Measurements from ENCODE around the gene MN1.

MN1 gene

DNA sequence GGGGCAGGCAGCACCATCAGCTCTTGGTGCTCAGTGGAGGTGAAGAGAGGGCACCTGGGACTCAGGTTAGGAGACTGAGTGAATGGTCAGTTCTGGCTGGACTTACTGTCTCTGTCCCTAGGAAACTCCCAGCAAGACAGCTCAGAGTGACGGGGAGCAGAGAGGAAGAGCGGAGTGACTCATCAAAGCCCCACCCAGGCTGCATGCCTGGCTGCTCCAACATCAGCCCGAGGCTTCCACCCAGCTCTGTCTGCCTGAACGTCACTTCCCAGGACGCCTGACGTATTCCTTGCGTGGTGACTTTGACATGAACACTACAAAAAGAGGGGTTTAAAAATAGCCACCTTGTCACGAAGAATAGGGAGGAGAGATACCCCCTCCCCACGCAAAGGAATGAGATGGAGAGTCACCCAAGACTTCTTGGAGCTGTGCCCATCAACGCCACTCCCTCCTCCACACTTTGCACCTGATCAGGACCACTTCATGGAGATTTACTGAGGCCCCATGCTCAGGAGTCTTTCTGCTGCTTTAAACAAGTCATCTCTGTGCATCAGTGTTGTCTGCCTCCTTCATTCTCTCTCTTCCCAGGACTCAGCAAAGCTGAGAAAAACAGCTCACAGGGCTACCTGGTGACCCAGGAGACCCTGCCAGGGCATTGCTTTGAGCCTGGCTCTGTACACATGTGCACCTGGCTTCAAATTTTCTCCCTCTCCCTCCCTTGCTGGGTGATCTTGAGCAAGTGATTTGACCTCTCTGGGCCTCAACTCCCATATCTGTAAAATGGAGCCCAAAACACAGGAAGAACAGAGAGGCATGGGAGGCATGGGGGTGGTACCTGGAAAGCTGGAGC, 83.1 kb downstream of the MN1 start:
- no peaks in the 10 kb centered on the region for H3K36me3 ChIP-seq (ENCODE audit: insufficient read depth, low read length)
- H3K27ac ChIP-seq (ENCODE audit: low read length): no peak overlapping the region
- no peaks in the 10 kb centered on the region for H3K9me3 ChIP-seq (ENCODE audit: insufficient read depth, low read length, severe bottlenecking)
- no peaks in the 10 kb centered on the region for H3K27me3 ChIP-seq (ENCODE audit: insufficient read depth, low read length, poor library complexity)
- no peaks in the 10 kb centered on the region for H4K20me1 ChIP-seq (ENCODE audit: insufficient read depth, low read length)
- DNase-seq (no peak), ATAC-seq (ENCODE audit: insufficient read depth, low read depth) (no peak)
- no peak overlapping the region for H2AFZ ChIP-seq (ENCODE audit: low read depth, low read length)
- no peak for TF ChIP-seq CTCF (IDR thresholded peaks at IDR 0.05; ENCODE audit: borderline replicate concordance, extremely low read depth, low read length, poor library complexity, severe bottlenecking)
- no peak for TF ChIP-seq EZH2 (IDR thresholded peaks at IDR 0.05; ENCODE audit: borderline replicate concordance, low read depth, low read length, severe bottlenecking)
- no peak overlapping the region for H3K4me2 ChIP-seq (ENCODE audit: insufficient read depth, low read length)
- no peak overlapping the region for H3K4me3 ChIP-seq (ENCODE audit: low read depth in 1 of 2, low read length in 2 of 2)
- no peaks in the 10 kb centered on the region for H3K4me1 ChIP-seq (ENCODE audit: insufficient read depth, low read length)
- H3K79me2 ChIP-seq (ENCODE audit: insufficient read depth, low read length): no peaks in the 10 kb centered on the region
- no peak overlapping the region for H3K9ac ChIP-seq (ENCODE audit: low read depth, low read length)

GRCh38 chr22:27717094-27717493, 84.5 kb downstream of the MN1 start:
- Histone ChIP-seq H3K4me3 (ENCODE audit: low read depth in 1 of 2, low read length in 2 of 2) (no peak overlapping the region), H4K20me1 (ENCODE audit: insufficient read depth, low read length) (no peaks in the 10 kb centered on the region), H3K79me2 (ENCODE audit: insufficient read depth, low read length) (no peaks in the 10 kb centered on the region), H3K27ac (ENCODE audit: low read length) (no peak overlapping the region), H3K9me3 (ENCODE audit: insufficient read depth, low read length, severe bottlenecking) (no peaks in the 10 kb centered on the region), H3K36me3 (ENCODE audit: insufficient read depth, low read length) (no peaks in the 10 kb centered on the region), H3K9ac (ENCODE audit: low read depth, low read length) (no peak overlapping the region), H3K4me1 (ENCODE audit: insufficient read depth, low read length) (no peaks in the 10 kb centered on the region), H3K4me2 (ENCODE audit: insufficient read depth, low read length) (no peak overlapping the region), H3K27me3 (ENCODE audit: insufficient read depth, low read length, poor library complexity) (no peaks in the 10 kb centered on the region), H2AFZ (ENCODE audit: low read depth, low read length) (no peak overlapping the region)
- ATAC-seq (ENCODE audit: insufficient read depth, low read depth) (no peak), DNase-seq (no peak)
- TF ChIP-seq EZH2 (IDR thresholded peaks at IDR 0.05; ENCODE audit: borderline replicate concordance, low read depth, low read length, severe bottlenecking): no peak
- no peak for TF ChIP-seq CTCF (IDR thresholded peaks at IDR 0.05; ENCODE audit: borderline replicate concordance, extremely low read depth, low read length, poor library complexity, severe bottlenecking)

DNA sequence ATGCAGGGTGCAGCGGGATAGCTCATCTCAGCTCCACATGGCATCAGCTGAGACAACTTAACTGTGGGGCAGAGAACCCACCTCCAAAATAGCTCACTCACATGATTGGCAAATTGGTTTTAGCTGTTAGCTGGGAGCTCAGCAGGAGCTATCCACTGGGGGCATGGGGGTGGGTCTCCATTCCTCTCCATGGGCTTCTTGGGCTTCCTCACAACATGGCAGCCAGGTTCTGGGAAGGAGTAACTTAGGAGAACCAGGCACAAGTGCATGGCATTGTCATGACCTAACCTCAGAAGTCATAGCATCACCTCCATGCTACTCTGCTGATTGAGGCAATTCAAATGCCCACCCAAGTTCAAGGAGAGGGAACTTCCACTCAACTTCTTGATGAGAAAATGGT, 85.5 kb downstream of the MN1 start:
- H3K4me2 ChIP-seq (ENCODE audit: insufficient read depth, low read length): no peak overlapping the region
- no peaks in the 10 kb centered on the region for H3K79me2 ChIP-seq (ENCODE audit: insufficient read depth, low read length)
- H3K9ac ChIP-seq (ENCODE audit: low read depth, low read length): no peak overlapping the region
- DNase-seq (no peak), ATAC-seq (ENCODE audit: insufficient read depth, low read depth) (no peak)
- H3K4me3 ChIP-seq (ENCODE audit: low read depth in 1 of 2, low read length in 2 of 2): no peak overlapping the region
- no peaks in the 10 kb centered on the region for H3K27me3 ChIP-seq (ENCODE audit: insufficient read depth, low read length, poor library complexity)
- no peaks in the 10 kb centered on the region for H3K36me3 ChIP-seq (ENCODE audit: insufficient read depth, low read length)
- H3K4me1 ChIP-seq (ENCODE audit: insufficient read depth, low read length): no peaks in the 10 kb centered on the region
- no peak overlapping the region for H2AFZ ChIP-seq (ENCODE audit: low read depth, low read length)
- H3K27ac ChIP-seq (ENCODE audit: low read length): no peak overlapping the region
- H4K20me1 ChIP-seq (ENCODE audit: insufficient read depth, low read length): 0 out of 2 replicates have a peak, but pooled peaks cover 2% of the 10 kb centered on the region
- H3K9me3 ChIP-seq (ENCODE audit: insufficient read depth, low read length, severe bottlenecking): no peaks in the 10 kb centered on the region
- TF ChIP-seq CTCF (IDR thresholded peaks at IDR 0.05; ENCODE audit: borderline replicate concordance, extremely low read depth, low read length, poor library complexity, severe bottlenecking) (no peak), EZH2 (IDR thresholded peaks at IDR 0.05; ENCODE audit: borderline replicate concordance, low read depth, low read length, severe bottlenecking) (no peak)
